GM19035 (cell line): Measurements from ENCODE around the gene PRDM16.

Source experiments
- ATAC-seq: cut with Tn5 transposase; IDR thresholded peaks from one replicate; pipeline ENCODE4 v1.9.1; 2021; ENCODE audit not compliant: unreplicated experiment

PRDM16 gene

DNA sequence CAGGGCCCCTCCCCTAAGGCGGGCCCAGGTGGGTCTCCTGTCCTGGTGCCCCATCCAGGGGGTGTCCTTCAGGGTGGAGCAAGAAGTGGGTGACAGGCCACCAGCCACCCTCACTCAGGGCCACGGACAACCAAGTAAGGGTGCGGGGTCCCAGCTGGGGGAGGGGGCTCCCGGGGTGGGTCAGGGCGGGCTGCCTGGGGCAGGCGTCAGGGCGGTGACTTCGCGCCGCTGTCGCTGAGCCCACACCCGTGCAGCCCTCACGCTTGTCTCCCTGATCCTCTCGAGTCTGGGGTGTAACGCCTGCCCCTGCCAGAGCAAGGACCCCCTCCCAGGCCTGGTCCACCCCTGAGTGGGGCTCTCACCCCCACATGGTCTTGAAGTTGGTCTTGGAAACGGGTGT lies 407.7 kb downstream of the PRDM16 start:
- ATAC-seq: no peak

GRCh38 chr1:3477241-3477995 lies 408.4 kb downstream of the PRDM16 start:
- no peak for ATAC-seq

DNA sequence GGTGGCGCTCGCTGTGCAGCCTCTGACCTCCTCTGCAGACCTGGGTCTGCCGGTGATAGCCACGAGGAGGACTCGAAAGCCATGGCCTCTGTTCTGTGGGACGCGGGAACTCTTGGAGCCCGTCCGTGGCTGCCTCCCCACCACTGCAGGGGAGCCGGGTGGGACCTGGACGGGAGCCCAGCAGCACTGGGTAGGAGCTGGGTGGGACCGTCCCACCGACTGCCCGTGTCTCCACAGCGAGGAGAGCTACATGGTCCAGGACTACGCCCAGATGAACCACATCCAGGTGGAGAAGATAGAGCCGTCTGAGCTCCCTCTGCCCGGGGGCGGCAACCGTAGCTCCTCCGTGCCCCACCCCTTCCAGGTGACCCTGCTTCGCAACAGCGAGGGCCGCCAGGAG lies 409.2 kb downstream of the PRDM16 start:
- ATAC-seq: no peak

- ATAC-seq: no peak
These were observed 410.7 kb downstream of the PRDM16 start for GRCh38 chr1:3479511-3480368.

DNA sequence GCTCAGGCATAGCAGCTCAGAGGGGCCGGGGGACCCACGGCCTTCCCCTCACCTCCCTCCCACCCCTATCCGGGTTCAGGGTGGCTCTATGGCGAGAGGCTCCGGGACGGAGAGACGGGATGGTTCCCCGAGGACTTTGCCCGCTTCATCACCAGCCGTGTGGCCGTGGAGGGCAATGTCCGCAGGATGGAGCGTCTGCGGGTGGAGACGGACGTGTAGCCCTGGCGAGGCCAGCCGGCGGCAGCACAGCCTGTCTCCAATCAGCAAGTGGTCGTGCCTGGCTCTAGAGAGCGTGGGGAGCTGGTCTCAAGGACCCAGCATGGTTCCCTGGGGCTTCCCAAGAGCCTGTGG lies 411.3 kb downstream of the PRDM16 start:
- no peak for ATAC-seq

GRCh38 chr1:3481046-3481445 lies 412.0 kb downstream of the PRDM16 start:
- no peak for ATAC-seq

- ATAC-seq: no peak
These were observed 412.9 kb downstream of the PRDM16 start for GRCh38 chr1:3481836-3482375.

DNA sequence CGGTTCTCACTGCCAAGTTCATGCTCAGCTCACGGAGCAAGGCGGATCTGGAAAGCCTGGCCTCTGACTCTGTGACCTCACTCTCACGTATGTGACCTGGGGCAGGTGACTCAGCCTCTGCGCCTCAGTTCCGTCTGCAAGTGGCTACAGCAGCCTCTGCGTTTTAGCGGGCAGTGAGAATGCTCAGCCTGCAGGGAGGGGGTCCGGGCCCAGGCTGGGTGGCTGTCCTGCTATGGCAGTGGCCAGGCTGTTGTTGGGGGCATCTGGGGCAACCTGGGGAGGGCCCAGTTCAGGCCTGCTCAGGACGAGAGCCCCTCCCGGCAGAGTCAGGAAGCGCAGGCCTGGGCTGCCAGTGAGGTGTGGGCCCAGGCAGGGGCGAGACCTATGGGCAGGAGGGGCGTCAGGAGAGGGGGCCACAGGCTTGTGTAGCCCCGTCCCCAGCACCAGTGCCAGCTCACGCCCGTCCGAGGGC lies 413.4 kb downstream of the PRDM16 start:
- ATAC-seq: no peak

DNA sequence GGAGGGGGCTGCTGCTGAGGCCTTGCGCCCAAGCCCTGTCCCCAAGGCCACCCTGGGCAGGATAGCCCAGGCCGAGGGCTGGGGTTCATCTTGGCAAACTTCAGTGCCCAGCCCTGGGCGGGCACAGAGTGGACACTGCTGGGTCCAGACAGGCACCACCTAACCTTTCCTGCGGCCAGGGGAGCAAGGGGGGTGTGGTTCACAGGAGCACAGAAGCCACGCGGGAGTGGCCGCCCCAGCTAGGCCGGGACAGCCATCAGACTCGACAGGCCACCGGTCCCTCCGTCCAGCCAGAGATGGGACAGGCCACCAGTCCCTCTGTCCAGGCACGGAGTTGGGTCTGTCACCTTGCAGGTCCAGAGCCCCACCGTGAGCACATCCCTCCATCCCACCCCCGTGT lies 414.4 kb downstream of the PRDM16 start:
- no peak for ATAC-seq

DNA sequence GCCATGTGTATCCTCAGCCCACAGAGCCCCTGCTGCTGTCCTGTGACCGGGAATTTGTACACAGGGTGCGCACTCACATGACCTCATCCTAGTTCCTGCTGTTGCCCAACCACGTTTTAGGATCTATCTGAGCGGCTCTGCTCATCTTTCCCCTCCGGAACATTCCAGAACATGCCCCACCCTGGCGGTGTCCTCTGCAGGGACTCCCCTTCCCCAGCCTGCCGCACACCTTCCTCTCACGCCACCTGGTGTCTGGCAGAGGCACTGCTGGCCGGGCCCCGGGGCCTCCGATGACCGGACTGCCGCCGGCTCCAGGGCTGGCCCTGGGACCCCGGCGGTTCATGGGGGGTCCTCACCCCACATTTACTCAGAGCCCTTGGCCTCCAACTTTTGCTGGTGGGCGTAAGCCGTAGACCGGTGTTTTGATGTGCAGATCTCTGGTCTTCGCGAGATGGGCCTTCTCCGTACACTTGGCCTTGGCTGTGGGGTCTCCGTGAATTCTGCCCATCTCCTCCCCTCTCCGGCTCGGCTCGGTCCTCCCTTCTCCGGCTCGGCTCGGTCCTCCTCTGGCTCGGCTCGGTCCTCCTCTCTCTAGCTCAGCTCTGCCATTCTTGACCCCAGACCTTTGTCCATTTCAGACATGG lies 414.9 kb downstream of the PRDM16 start:
- ATAC-seq: no peak

GRCh38 chr1:3485016-3485415 lies 416.0 kb downstream of the PRDM16 start:
- ATAC-seq: no peak
